Uterus (tissue), 4 donors: ENCODE data around the gene S100A2. TPM values are rescaled to one million over a fixed set of nuclear protein-coding genes. Genes with fewer than 3 reads are reported as not detected.

Experiments used
- DNase-seq, 2 donors: peaks; one replicate each; pipeline ENCODE4 v3.0.0-alpha.2; 2019 to 2020
- H3K27ac ChIP-seq, 2 donors: fragments of 200-600 bp; sonication (generic); 1 replicate in 1 of 2; 2 replicates in 1 of 2; pipeline ENCODE4 v1.5.1; 2016 to 2018
- H3K27me3 ChIP-seq, 2 donors: fragments of 200-600 bp; sonication (generic); one replicate each; pipeline ENCODE4 v1.5.1; 2018 to 2019; ENCODE audit warnings: control low read depth in 1 of 2
- H3K36me3 ChIP-seq, 2 donors: fragments of 200-600 bp; sonication (generic); one replicate each; pipeline ENCODE4 v1.5.1; 2019; ENCODE audit warnings: control low read depth in 1 of 2
- H3K4me1 ChIP-seq, 2 donors: fragments of 200-600 bp; sonication (generic); one replicate each; pipeline ENCODE4 v1.5.1; 2018 to 2019; ENCODE audit warnings: control low read depth in 1 of 2
- H3K4me3 ChIP-seq, 2 donors: fragments of 200-600 bp; sonication (generic); 1 replicate in 1 of 2; 2 replicates in 1 of 2; pipeline ENCODE4 v1.5.1; 2018 to 2019; ENCODE audit warnings: mild to moderate bottlenecking in 1 of 2
- H3K9me3 ChIP-seq, 2 donors: fragments of 200-600 bp; sonication (generic); one replicate each; pipeline ENCODE4 v1.5.1; 2019; ENCODE audit warnings: control low read depth in 1 of 2
- CTCF ChIP-seq, 4 experiments: fragments of 200-600 bp in 2 of 4; fragments of 450-650 bp in 2 of 4; sonication (generic) in 2 of 4; IDR thresholded peaks; one replicate each; pipeline ENCODE4 v1.5.1; 2016 to 2019; ENCODE audit warnings: antibody characterized with exemption in 4 of 4, mild to moderate bottlenecking in 2 of 4, moderate library complexity in 1 of 4
- POLR2A ChIP-seq, 2 donors: fragments of 450-650 bp; IDR thresholded peaks; one replicate each; pipeline ENCODE4 v1.6.1; 2016; ENCODE audit warnings: antibody characterized with exemption in 2 of 2, mild to moderate bottlenecking in 1 of 2, moderate library complexity in 1 of 2
- intact Hi-C: fragments of 100-400 bp; cut with DNase I; formaldehyde crosslinking; loops from one replicate; pipeline ENCODE4 v1.15.1; 2023; ENCODE audit warnings: low total_unique reads
- total RNA-seq, 4 donors: library from RNA; depleted of rRNA in 3 of 4; stranded (reverse); fragments of >200 nt in 3 of 4; gene quantifications; one replicate each; pipeline versions ENCODE4 v1.1.0 to v1.2.4, GENCODE V29; 2014 to 2023
- donor health status: DM: yes; HTN: yes; CAD: no.

The S100A2 gene
- 1 to 10 TPM in 2 of 4 donors, not detected in 2; 2.1 to 2.7 TPM for total RNA-seq

DNA sequence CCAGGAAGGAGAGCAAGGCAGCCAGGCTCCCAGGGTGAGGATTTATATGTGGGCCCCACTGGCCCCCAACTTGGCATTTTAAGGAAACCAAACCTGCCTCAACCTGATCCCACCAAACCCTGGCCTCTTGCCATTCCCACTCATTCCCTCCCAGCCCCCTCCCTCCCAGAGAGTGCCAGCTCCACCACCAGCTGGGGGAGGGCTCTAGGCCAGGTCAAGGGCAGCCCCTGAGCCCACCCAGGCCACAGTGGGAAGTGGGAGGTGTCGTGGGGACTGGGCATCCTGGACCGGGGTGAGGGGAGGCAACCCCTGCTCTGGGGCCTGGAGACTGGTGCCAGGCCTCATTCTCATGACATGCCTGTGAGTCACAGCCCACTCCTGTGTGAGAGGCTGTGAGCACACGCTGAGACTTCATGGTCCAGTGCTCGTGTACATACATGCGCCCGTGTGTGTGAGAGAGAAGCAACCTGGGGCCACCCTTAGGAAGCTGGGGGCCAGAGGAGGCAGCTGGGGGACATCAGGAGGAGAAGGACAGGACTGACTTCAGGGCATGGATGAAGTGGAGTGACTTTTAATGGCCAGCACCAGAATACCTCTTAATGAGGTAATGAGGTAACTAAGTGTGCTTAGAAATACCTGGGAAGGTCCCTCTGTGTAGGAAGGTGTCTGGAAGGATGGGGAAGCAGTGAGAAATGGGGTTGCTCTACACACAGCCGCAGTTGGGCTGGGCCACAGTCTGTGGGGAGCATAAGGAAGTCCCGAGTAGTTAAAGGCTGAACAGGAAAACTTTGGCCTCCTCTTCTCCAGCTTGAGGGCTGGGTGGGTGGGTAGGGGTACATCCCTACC, at the start of gene S100A2:
TSS of gene S100A2 (minus strand) at position 316 of the 846 bp plus-strand sequence. CDS start 1,967 bp downstream, outside the sequence.
- peak within 1 kb of the TSS; percentile 89 to 91 for H3K27ac ChIP-seq
- DNase-seq, result peak; percentile 69 to 77
- TF ChIP-seq CTCF (IDR thresholded peaks at IDR 0.05), result no peak
- TF ChIP-seq POLR2A (IDR thresholded peaks at IDR 0.05), result peak in 1 of 2 donors; percentile 29
- H3K9me3 ChIP-seq, result no peaks in the 10 kb centered on the region
- H3K36me3 ChIP-seq, result no peaks in the 10 kb centered on the region
- H3K4me1 ChIP-seq, result peaks cover 5 to 12% of the 10 kb centered on the region in 2 donors
- intact Hi-C loops, result no loop called here
- no peaks in the 10 kb centered on the region for H3K27me3 ChIP-seq
- no peak within 1 kb of the TSS for H3K4me3 ChIP-seq

DNA sequence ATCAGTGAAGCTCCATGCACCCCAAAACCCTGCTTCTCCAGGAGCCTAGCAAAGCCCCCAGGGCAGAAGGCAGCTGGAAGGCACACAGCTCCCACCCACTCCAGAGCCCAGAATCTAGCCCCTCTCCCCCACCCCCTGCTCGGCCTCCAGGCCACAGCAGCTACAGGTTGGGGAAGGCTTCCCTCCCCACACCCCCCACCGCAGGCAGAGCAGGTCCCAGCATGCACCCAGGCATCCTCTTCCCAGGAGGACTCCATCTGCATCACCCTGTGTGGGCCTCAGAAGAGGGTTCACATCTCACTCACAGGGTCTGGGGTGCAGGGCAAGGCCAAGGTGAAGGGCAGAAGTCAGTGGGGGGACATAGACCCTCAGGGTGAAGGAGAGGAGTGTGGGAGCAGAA, 49.8 kb upstream of the S100A2 start:
- H3K36me3 ChIP-seq, result no peaks in the 10 kb centered on the region
- no peaks in the 10 kb centered on the region for H3K27me3 ChIP-seq
- TF ChIP-seq POLR2A (IDR thresholded peaks at IDR 0.05) (no peak), CTCF (IDR thresholded peaks at IDR 0.05) (no peak)
- H3K4me3 ChIP-seq, result no peak overlapping the region
- intact Hi-C loops, result no loop called here
- no peaks in the 10 kb centered on the region for H3K9me3 ChIP-seq
- no peak overlapping the region for H3K27ac ChIP-seq
- no peak for DNase-seq
- peaks cover 1 to 5% of the 10 kb centered on the region in 2 donors for H3K4me1 ChIP-seq

DNA sequence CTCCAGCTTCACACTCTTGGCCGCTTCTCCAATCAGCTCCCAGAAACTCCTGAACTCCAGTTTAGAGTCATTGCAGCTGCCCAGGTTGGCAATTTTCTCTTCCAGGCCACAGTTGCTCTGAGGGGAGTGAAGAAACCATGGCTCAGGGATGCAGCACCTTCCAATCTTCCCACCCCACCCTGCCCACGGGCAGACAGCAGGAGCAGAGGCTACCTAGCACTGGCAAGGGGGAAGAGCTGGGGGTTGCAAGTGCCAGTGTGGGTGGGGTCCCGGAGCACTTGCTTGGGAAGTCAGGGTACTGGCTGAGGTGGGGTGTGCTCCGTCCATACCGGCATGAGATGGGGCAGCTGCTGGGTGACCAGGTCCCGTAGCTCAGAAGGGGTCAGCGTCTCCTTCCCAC, 49.3 kb upstream of the S100A2 start:
- Histone ChIP-seq H3K4me1 (peaks cover 6 to 7% of the 10 kb centered on the region in 2 donors), H3K9me3 (no peaks in the 10 kb centered on the region), H3K36me3 (no peaks in the 10 kb centered on the region), H3K27me3 (no peaks in the 10 kb centered on the region), H3K4me3 (no peak overlapping the region), H3K27ac (no peak overlapping the region)
- DNase-seq, result no peak
- intact Hi-C loops, result no loop called here
- TF ChIP-seq POLR2A (IDR thresholded peaks at IDR 0.05) (no peak), CTCF (IDR thresholded peaks at IDR 0.05) (no peak)

GRCh38 chr1:153614189-153614900, 48.7 kb upstream of the S100A2 start:
- peaks cover 7 to 8% of the 10 kb centered on the region in 2 donors for H3K4me1 ChIP-seq
- H3K4me3 ChIP-seq, result no peak overlapping the region
- no peaks in the 10 kb centered on the region for H3K9me3 ChIP-seq
- intact Hi-C loops, result no loop called here
- DNase-seq, result no peak
- H3K27ac ChIP-seq, result no peak overlapping the region
- no peaks in the 10 kb centered on the region for H3K27me3 ChIP-seq
- TF ChIP-seq POLR2A (IDR thresholded peaks at IDR 0.05), result no peak
- TF ChIP-seq CTCF (IDR thresholded peaks at IDR 0.05), result no peak
- H3K36me3 ChIP-seq, result no peaks in the 10 kb centered on the region

GRCh38 chr1:153613406-153613805, 47.8 kb upstream of the S100A2 start:
- peak overlapping the region in 1 of 2 donors; percentile 59 for H3K4me3 ChIP-seq
- H3K27me3 ChIP-seq, result no peaks in the 10 kb centered on the region
- intact Hi-C loops, result no loop called here
- H3K36me3 ChIP-seq, result no peaks in the 10 kb centered on the region
- H3K4me1 ChIP-seq, result peaks cover 7 to 8% of the 10 kb centered on the region in 2 donors
- no peaks in the 10 kb centered on the region for H3K9me3 ChIP-seq
- no peak for DNase-seq
- H3K27ac ChIP-seq, result peak overlapping the region; percentile 90 to 94
- TF ChIP-seq POLR2A (IDR thresholded peaks at IDR 0.05) (no peak), CTCF (IDR thresholded peaks at IDR 0.05) (no peak)
